GM21825 (cell line): Measurements from ENCODE around the gene CNTN4.

Experiments used
- ATAC-seq: cut with Tn5 transposase; IDR thresholded peaks from one replicate; pipeline ENCODE4 v1.9.1; 2021; ENCODE audit warnings: mild to moderate bottlenecking, moderate library complexity; ENCODE audit not compliant: unreplicated experiment

The CNTN4 gene

GRCh38 chr3:2261747-2262146, 163.1 kb downstream of the CNTN4 start:
- ATAC-seq = no peak

- no peak for ATAC-seq
Measured at GRCh38 chr3:2262204-2262603, 163.5 kb downstream of the CNTN4 start.

- ATAC-seq = no peak
Measured at GRCh38 chr3:2266606-2267005, 167.9 kb downstream of the CNTN4 start.

GRCh38 chr3:2268779-2269178, 170.1 kb downstream of the CNTN4 start:
- ATAC-seq = no peak

GRCh38 chr3:2274526-2274925, 175.9 kb downstream of the CNTN4 start:
- no peak for ATAC-seq

- ATAC-seq = no peak
Measured at GRCh38 chr3:2283818-2284217, 185.2 kb downstream of the CNTN4 start.

GRCh38 chr3:2300938-2301337, 202.3 kb downstream of the CNTN4 start:
- ATAC-seq = no peak

- ATAC-seq = no peak
Measured at GRCh38 chr3:2301361-2301760, 202.7 kb downstream of the CNTN4 start.

GRCh38 chr3:2303566-2303965, 204.9 kb downstream of the CNTN4 start:
- no peak for ATAC-seq

- ATAC-seq = no peak
Measured at GRCh38 chr3:2311022-2311421, 212.4 kb downstream of the CNTN4 start.

- ATAC-seq = no peak
Measured at GRCh38 chr3:2317521-2317920, 218.9 kb downstream of the CNTN4 start.

GRCh38 chr3:2334921-2335320, 236.3 kb downstream of the CNTN4 start:
- ATAC-seq = no peak

GRCh38 chr3:2343031-2343682, 244.5 kb downstream of the CNTN4 start:
- no peak for ATAC-seq

GRCh38 chr3:2352134-2352762, 253.6 kb downstream of the CNTN4 start:
- ATAC-seq = no peak

GRCh38 chr3:2354702-2355101, 256.0 kb downstream of the CNTN4 start:
- ATAC-seq = no peak

- no peak for ATAC-seq
Measured at GRCh38 chr3:2356298-2356950, 257.8 kb downstream of the CNTN4 start.

- no peak for ATAC-seq
Measured at GRCh38 chr3:2360815-2361214, 262.1 kb downstream of the CNTN4 start.

- ATAC-seq = no peak
Measured at GRCh38 chr3:2362122-2362521, 263.5 kb downstream of the CNTN4 start.

- ATAC-seq = no peak
Measured at GRCh38 chr3:2363854-2364253, 265.2 kb downstream of the CNTN4 start.

- ATAC-seq = no peak
Measured at GRCh38 chr3:2370317-2370716, 271.7 kb downstream of the CNTN4 start.

- no peak for ATAC-seq
Measured at GRCh38 chr3:2372306-2372705, 273.6 kb downstream of the CNTN4 start.

- ATAC-seq = no peak
Measured at GRCh38 chr3:2375376-2375775, 276.7 kb downstream of the CNTN4 start.
